GM21737 (cell line): Measurements from ENCODE around the gene SDF4.

ENCODE experiments used
- ATAC-seq: cut with Tn5 transposase; IDR thresholded peaks from one replicate; pipeline ENCODE4 v1.9.1; 2021; ENCODE audit warnings: mild to moderate bottlenecking, moderate library complexity; ENCODE audit not compliant: unreplicated experiment

SDF4 gene

GRCh38 chr1:1168451-1169411 lies 63.1 kb downstream of the SDF4 start:
- ATAC-seq, result no peak

- ATAC-seq, result no peak
These were observed 63.9 kb downstream of the SDF4 start for GRCh38 chr1:1167841-1168450.

GRCh38 chr1:1167398-1167821 lies 64.4 kb downstream of the SDF4 start:
- no peak for ATAC-seq
